IMR-90 (cell line): ENCODE data around the gene TEAD2. TPM values are rescaled to one million over a fixed set of nuclear protein-coding genes. Genes with fewer than 3 reads are reported as not detected.

Experiments
- ATAC-seq: fragments of 200-7000 bp; cut with Tn5 transposase; 2 replicates; pipeline ENCODE4 v1.9.1; 2020; ENCODE audit warnings: low read depth, mild to moderate bottlenecking, moderate library complexity
- BruUV-seq: library from RNA; stranded (reverse); fragments of 400-500 nt; replicated peaks from 2 replicates; lab custom pipeline; 2021; lab: Mats Ljungman, UMichigan
- CTCF ChIA-PET: fragments of 300-600 bp; formaldehyde crosslinking; extraction: SDS; loops from one replicate; lab custom pipeline; 2021; ENCODE audit warnings: antibody characterized with exemption; lab: Yijun Ruan, JAX
- POLR2A ChIA-PET: fragments of 300-600 bp; sonication (Branson Sonifier 250); formaldehyde crosslinking; loops from one replicate; lab custom pipeline; 2022; ENCODE audit warnings: antibody characterized with exemption; ENCODE audit not compliant: unreplicated experiment; lab: Charles Lee
- DNase-seq: peaks from one replicate; pipeline ENCODE4 v3.0.0; 2013
- H2AFZ ChIP-seq: replicated peaks from 2 replicates; pipeline ENCODE3; 2013; ENCODE audit warnings: low read length, mild to moderate bottlenecking; ENCODE audit not compliant: poor library complexity
- H2AK5ac ChIP-seq: 2 replicates; pipeline ENCODE4 v1.6.1; 2013; ENCODE audit warnings: low read depth, low read length, inconsistent platforms
- H2AK9ac ChIP-seq: replicated peaks from 2 replicates; pipeline ENCODE3; 2013; ENCODE audit warnings: mild to moderate bottlenecking, low read depth, low read length, moderate library complexity; ENCODE audit not compliant: poor library complexity
- H2BK120ac ChIP-seq: 2 replicates; pipeline ENCODE4 v1.6.1; 2013; ENCODE audit warnings: low read depth, low read length, inconsistent platforms
- H2BK15ac ChIP-seq: 3 replicates; pipeline ENCODE4 v1.6.1; 2013; ENCODE audit warnings: low read depth, low read length, inconsistent platforms
- H2BK20ac ChIP-seq: 2 replicates; pipeline ENCODE4 v1.6.1; 2013; ENCODE audit warnings: low read depth, mild to moderate bottlenecking, inconsistent platforms, low read length, moderate library complexity
- H2BK5ac ChIP-seq: 2 replicates; pipeline ENCODE4 v1.6.1; 2013; ENCODE audit warnings: mild to moderate bottlenecking, low read depth, low read length, inconsistent platforms; ENCODE audit not compliant: poor library complexity, severe bottlenecking
- H3K14ac ChIP-seq: replicated peaks from 2 replicates; pipeline ENCODE4 v1.6.1; 2013; ENCODE audit warnings: low read depth, low read length, inconsistent platforms
- H3K18ac ChIP-seq: 2 replicates; pipeline ENCODE4 v1.6.1; 2013; ENCODE audit warnings: low read depth, low read length, control low read depth
- H3K23ac ChIP-seq: 2 replicates; pipeline ENCODE4 v1.6.1; 2013; ENCODE audit warnings: low read depth, low read length, inconsistent platforms
- H3K27ac ChIP-seq: 2 replicates; pipeline ENCODE4 v1.5.1; 2013; ENCODE audit warnings: mild to moderate bottlenecking, control low read depth, low read length; ENCODE audit not compliant: insufficient read depth
- H3K27me3 ChIP-seq: 2 replicates; pipeline ENCODE4 v1.6.1; 2013; ENCODE audit warnings: low read length; ENCODE audit not compliant: control insufficient read depth, insufficient read depth
- H3K36me3 ChIP-seq: 2 replicates; pipeline ENCODE4 v1.6.1; 2013; ENCODE audit warnings: low read length, mixed read lengths; ENCODE audit not compliant: control insufficient read depth, insufficient read depth
- H3K4ac ChIP-seq: 2 replicates; pipeline ENCODE4 v1.6.1; 2013; ENCODE audit warnings: low read depth, low read length, inconsistent platforms
- H3K4me1 ChIP-seq: 2 replicates; pipeline ENCODE4 v1.6.1; 2013; ENCODE audit warnings: low read length, mixed read lengths; ENCODE audit not compliant: control insufficient read depth, insufficient read depth
- H3K4me2 ChIP-seq: 2 replicates; pipeline ENCODE4 v1.6.1; 2013; ENCODE audit warnings: low read depth, mild to moderate bottlenecking, control low read depth, low read length, moderate library complexity
- H3K4me3 ChIP-seq: 2 replicates; pipeline ENCODE4 v1.5.1; 2013; ENCODE audit warnings: low read depth, mild to moderate bottlenecking, control low read depth, low read length, moderate library complexity; ENCODE audit not compliant: insufficient read depth
- H3K56ac ChIP-seq: 2 replicates; pipeline ENCODE4 v1.6.1; 2013; ENCODE audit warnings: low read length, inconsistent platforms; ENCODE audit not compliant: insufficient read depth; ENCODE audit errors: extremely low read depth
- H3K79me1 ChIP-seq, 2 experiments: 2 replicates each; pipeline ENCODE4 v1.6.1; 2013; ENCODE audit warnings: low read length in 2 of 2, inconsistent platforms in 1 of 2, low read depth in 1 of 2
- H3K9ac ChIP-seq: 2 replicates; pipeline ENCODE4 v1.6.1; 2013; ENCODE audit warnings: low read depth, low read length, control low read depth
- H3K9me1 ChIP-seq: 2 replicates; pipeline ENCODE4 v1.6.1; 2013; ENCODE audit warnings: low read length, inconsistent platforms; ENCODE audit not compliant: insufficient read depth
- H3K9me3 ChIP-seq: 2 replicates; pipeline ENCODE4 v1.6.1; 2013; ENCODE audit warnings: low read length; ENCODE audit not compliant: control insufficient read depth, insufficient read depth
- H4K20me1 ChIP-seq: 2 replicates; pipeline ENCODE4 v1.6.1; 2013; ENCODE audit warnings: low read length, inconsistent platforms; ENCODE audit not compliant: insufficient read depth
- H4K5ac ChIP-seq: 2 replicates; pipeline ENCODE4 v1.6.1; 2013; ENCODE audit warnings: mild to moderate bottlenecking, low read depth, low read length, control low read depth
- H4K8ac ChIP-seq, 2 experiments: 2 replicates each; pipeline ENCODE4 v1.6.1; 2013; ENCODE audit warnings: low read depth in 2 of 2, low read length in 2 of 2, control low read depth in 1 of 2, inconsistent platforms in 1 of 2
- H4K91ac ChIP-seq: 2 replicates; pipeline ENCODE4 v1.6.1; 2013; ENCODE audit warnings: low read depth, low read length, inconsistent platforms; ENCODE audit not compliant: insufficient read depth
- BHLHE40 ChIP-seq: fragments of 150-350 bp; IDR thresholded peaks from 2 replicates; pipeline ENCODE4 v1.6.1; 2016; ENCODE audit warnings: mild to moderate bottlenecking, low read depth, low read length
- CEBPB ChIP-seq: IDR thresholded peaks from 2 replicates; pipeline ENCODE4 v1.6.1; 2012; ENCODE audit warnings: low read depth, low read length, improper control_type of control experiment
- CHD1 ChIP-seq: IDR thresholded peaks from 2 replicates; pipeline ENCODE4 v1.6.1; 2012; ENCODE audit warnings: low read depth, low read length, improper control_type of control experiment
- CTCF ChIP-seq: conservative IDR thresholded peaks from 2 replicates; pipeline ENCODE4 v1.5.1; 2012; ENCODE audit warnings: mild to moderate bottlenecking, low read depth, low read length, improper control_type of control experiment
- ELK1 ChIP-seq: fragments of 150-350 bp; IDR thresholded peaks from 2 replicates; pipeline ENCODE4 v1.6.1; 2016; ENCODE audit warnings: low read depth, mild to moderate bottlenecking, low read length, moderate library complexity, borderline replicate concordance
- FOS ChIP-seq: fragments of 150-350 bp; IDR thresholded peaks from 2 replicates; pipeline ENCODE4 v1.6.1; 2016; ENCODE audit warnings: low read depth, low read length
- MAFK ChIP-seq: IDR thresholded peaks from 2 replicates; pipeline ENCODE4 v1.6.1; 2012; ENCODE audit warnings: low read depth, low read length, improper control_type of control experiment
- MAZ ChIP-seq: IDR thresholded peaks from 2 replicates; pipeline ENCODE4 v1.6.1; 2012; ENCODE audit warnings: low read depth, mild to moderate bottlenecking, low read length, improper control_type of control experiment, moderate library complexity, borderline replicate concordance
- MXI1 ChIP-seq: IDR thresholded peaks from 2 replicates; pipeline ENCODE4 v1.6.1; 2012; ENCODE audit warnings: low read depth, mild to moderate bottlenecking, low read length, moderate library complexity, borderline replicate concordance
- NFE2L2 ChIP-seq: fragments of 150-350 bp; IDR thresholded peaks from 2 replicates; pipeline ENCODE4 v1.6.1; 2016; ENCODE audit warnings: low read depth, mild to moderate bottlenecking, low read length
- POLR2A ChIP-seq: IDR thresholded peaks from 2 replicates; pipeline ENCODE4 v1.6.1; 2012; ENCODE audit warnings: mild to moderate bottlenecking, low read depth, low read length
- RAD21 ChIP-seq: IDR thresholded peaks from 2 replicates; pipeline ENCODE4 v1.6.1; 2012; ENCODE audit warnings: low read length, improper control_type of control experiment
- RCOR1 ChIP-seq: IDR thresholded peaks from 2 replicates; pipeline ENCODE4 v1.6.1; 2012; ENCODE audit warnings: mild to moderate bottlenecking, low read length, improper control_type of control experiment; ENCODE audit not compliant: insufficient replicate concordance
- SMC3 ChIP-seq: fragments of 150-350 bp; IDR thresholded peaks from 2 replicates; pipeline ENCODE4 v1.6.1; 2016; ENCODE audit warnings: low read depth, mild to moderate bottlenecking, antibody characterized with exemption, low read length, moderate library complexity
- USF2 ChIP-seq: fragments of 150-350 bp; IDR thresholded peaks from 2 replicates; pipeline ENCODE4 v1.6.1; 2017; ENCODE audit warnings: mild to moderate bottlenecking, antibody characterized with exemption, low read length, low read depth
- WGBS, 2 experiments: methylation state at CpG; one replicate each; pipeline versions ENCODE4 v1.1.5 to v1.1.7; 2013; ENCODE audit warnings: missing lambda C conversion rate in 2 of 2; ENCODE audit not compliant: insufficient read length in 1 of 2; ENCODE audit errors: extremely low coverage in 2 of 2; 5-methylcytosine and 5-hydroxymethylcytosine counted together
- dilution Hi-C: fragments of 300-500 bp; cut with HindIII; formaldehyde crosslinking; loops from one replicate; pipeline ENCODE4 v1.14.3; 2018; ENCODE audit warnings: low sequenced_read_pairs; ENCODE audit not compliant: unreplicated experiment
- in situ Hi-C: fragments of 300-500 bp; cut with MboI; formaldehyde crosslinking; loops from 3 replicates; pipeline ENCODE4 v1.14.3; 2019; ENCODE audit warnings: low sequenced_read_pairs, inconsistent platforms, mixed read lengths
- intact Hi-C: fragments of 100-400 bp; cut with micrococcal nuclease; formaldehyde crosslinking; loops from 2 replicates; pipeline ENCODE4 v1.10.0; 2022
- polyA plus RNA-seq, 3 experiments: library from polyadenylated mRNA; depleted of rRNA; stranded (reverse); fragments of >200 nt; gene quantifications; 2 replicates each; pipeline ENCODE4 v1.2.3, GENCODE V29; 2012; ENCODE audit warnings: low replicate concordance in 1 of 3
- total RNA-seq: library from RNA; depleted of rRNA; stranded (reverse); fragments of >200 nt; gene quantifications from 2 replicates; pipeline ENCODE4 v1.2.3, GENCODE V29; 2012

The TEAD2 gene
- total and polyA plus RNA-seq, 2 of the 4 experiments (the other 2 are of a cell fraction): 30.8 to 33.6 TPM

- H2BK120ac ChIP-seq: no peak overlapping the region
- H3K18ac ChIP-seq: no peak overlapping the region
- peaks cover 26% of the 10 kb centered on the region for H3K36me3 ChIP-seq
- peaks cover 0 to 2% of the 10 kb centered on the region in 2 experiments; a peak in 1 of 4 replicates for H3K79me1 ChIP-seq
- in situ Hi-C loops: no loop called here
- H2AK5ac ChIP-seq: no peak overlapping the region
- no peak overlapping the region for H3K4ac ChIP-seq
- BruUV-seq: no TSS peak
- no peak overlapping the region for H3K23ac ChIP-seq
- no peak overlapping the region for H3K9ac ChIP-seq
- ChIA-PET CTCF (no interaction called here), POLR2A (no interaction called here)
- no peaks in the 10 kb centered on the region for H3K9me3 ChIP-seq
- 0 out of 2 replicates have a peak, but pooled peaks cover 3% of the 10 kb centered on the region for H3K9me1 ChIP-seq
- intact Hi-C loops: no loop called here
- 84% methylated on average over 8 of the region's 19 CpGs; no CpG with 5 or more reads in 1 of the 2 experiments for WGBS, 2 experiments
- H4K91ac ChIP-seq: no peak overlapping the region
- H3K56ac ChIP-seq: no peak overlapping the region
- no peak overlapping the region for H4K5ac ChIP-seq
- H4K20me1 ChIP-seq: peaks cover 5% of the 10 kb centered on the region; the same call in 1 of the 2 replicates
- H2AK9ac ChIP-seq: peak overlapping the region; percentile 42
- no peak overlapping the region for H4K8ac ChIP-seq
- ATAC-seq: no peak
- no peak overlapping the region for H2BK20ac ChIP-seq
- dilution Hi-C loops: no loop called here
- H3K14ac ChIP-seq: no peak overlapping the region
- no peak overlapping the region for H2BK15ac ChIP-seq
- H3K27me3 ChIP-seq: no peaks in the 10 kb centered on the region
- H2BK5ac ChIP-seq: no peak overlapping the region
- H3K4me2 ChIP-seq: no peak overlapping the region
- no peak overlapping the region for H3K4me3 ChIP-seq
- no peak for DNase-seq
- no peaks in the 10 kb centered on the region for H3K4me1 ChIP-seq
- H3K27ac ChIP-seq: no peak overlapping the region
- H2AFZ ChIP-seq: no peak overlapping the region
- TF ChIP-seq CTCF: no peak
- TF ChIP-seq POLR2A: no peak
- no peak for TF ChIP-seq CEBPB
- no peak for TF ChIP-seq CHD1
- no peak for TF ChIP-seq MAZ
- no peak for TF ChIP-seq MAFK
- TF ChIP-seq USF2: no peak
- TF ChIP-seq FOS: no peak
- TF ChIP-seq SMC3: no peak
- no peak for TF ChIP-seq NFE2L2
- no peak for TF ChIP-seq BHLHE40
- no peak for TF ChIP-seq MXI1
- no peak for TF ChIP-seq ELK1
- no peak for TF ChIP-seq RAD21
- no peak for TF ChIP-seq RCOR1
Observed at GRCh38 chr19:49337267-49338022, 24.8 kb downstream of the TEAD2 start.
